K562 (cell line): ENCODE results near the gene MPZL1. TPM values are rescaled to one million over a fixed set of nuclear protein-coding genes. Genes with fewer than 3 reads are reported as not detected.

Experiments
- ATF1 ChIP-seq, 2 experiments: fragments of 450-650 bp in 1 of 2; IDR thresholded peaks; 2 replicates each; pipeline ENCODE4 v1.6.1; 2016; ENCODE audit warnings: missing compliant biosample characterization in 1 of 2, missing genetic modification characterization in 1 of 2
- CHAMP1 ChIP-seq: fragments of 450-650 bp; IDR thresholded peaks from 2 replicates; pipeline ENCODE4 v1.6.1; 2016; ENCODE audit warnings: mild to moderate bottlenecking
- ELF4 ChIP-seq: fragments of 450-650 bp; formaldehyde crosslinking; IDR thresholded peaks from 2 replicates; pipeline ENCODE4 v1.4.0; 2022; ENCODE audit warnings: missing genetic modification characterization
- HDAC3 ChIP-seq: fragments of 450-650 bp; IDR thresholded peaks from 2 replicates; pipeline ENCODE4 v1.6.1; 2018; ENCODE audit warnings: borderline replicate concordance, mild to moderate bottlenecking, moderate library complexity; ENCODE audit not compliant: partially characterized antibody
- JUN ChIP-seq, 2 experiments: sonication (generic) in 1 of 2; formaldehyde crosslinking in 1 of 2; IDR thresholded peaks; 2 replicates each; pipeline versions ENCODE4 v1.6.1 to v1.8.0; 2012 to 2022; ENCODE audit warnings: borderline replicate concordance in 2 of 2, mild to moderate bottlenecking in 2 of 2, improper control_type of control experiment in 1 of 2, low read depth in 1 of 2, low read length in 1 of 2, missing genetic modification reagents in 1 of 2
- KDM4B ChIP-seq, 2 experiments: fragments of 450-650 bp in 1 of 2; sonication (generic) in 1 of 2; IDR thresholded peaks; 2 replicates each; pipeline ENCODE4 v1.6.1; 2016 to 2017; ENCODE audit warnings: borderline replicate concordance in 2 of 2, antibody characterized with exemption in 1 of 2, low read depth in 1 of 2, mild to moderate bottlenecking in 1 of 2
- MBD2 ChIP-seq: sonication (generic); IDR thresholded peaks from 2 replicates; pipeline ENCODE4 v1.6.1; 2016; ENCODE audit warnings: low read depth, borderline replicate concordance
- SMARCE1 ChIP-seq: fragments of 450-650 bp; IDR thresholded peaks from 2 replicates; pipeline ENCODE4 v1.7.1; 2016; ENCODE audit warnings: mild to moderate bottlenecking
- TCF3 ChIP-seq: sonication (generic); formaldehyde crosslinking; IDR thresholded peaks from 2 replicates; pipeline ENCODE4 v1.4.0; 2020; ENCODE audit warnings: mild to moderate bottlenecking, missing genetic modification reagents
- ZNF224 ChIP-seq: sonication (generic); formaldehyde crosslinking; IDR thresholded peaks from 2 replicates; pipeline ENCODE4 v1.8.0; 2022; ENCODE audit warnings: mild to moderate bottlenecking, missing genetic modification reagents
- ZNF263 ChIP-seq: sonication (generic); formaldehyde crosslinking; IDR thresholded peaks from 2 replicates; pipeline ENCODE4 v1.8.0; 2022; ENCODE audit warnings: mild to moderate bottlenecking, missing genetic modification reagents, borderline replicate concordance
- ZNF347 ChIP-seq: fragments of 450-650 bp; formaldehyde crosslinking; IDR thresholded peaks from 2 replicates; pipeline ENCODE4 v1.4.0; 2020; ENCODE audit warnings: low read depth, mild to moderate bottlenecking, moderate library complexity
- polyA plus RNA-seq, 8 experiments: library from polyadenylated mRNA; depleted of rRNA in 4 of 8; stranded (reverse) in 5 of 8; unstranded in 3 of 8; fragments of >200 nt; fragmentation: Nextera tagmentation in 2 of 8; fragmentation: Illumina TruSeq in 1 of 8; extraction: Ambion mirVana in 2 of 8; extraction: Trizol in 1 of 8; gene quantifications; 2 replicates each; pipeline versions ENCODE4 v1.2.1 to v1.2.3, GENCODE V29; 2011 to 2014; ENCODE audit warnings: inconsistent platforms in 1 of 8, missing spikeins in 1 of 8
- total RNA-seq, 7 experiments: library from RNA; depleted of rRNA in 6 of 7; stranded (reverse); fragments of >200 nt in 6 of 7; fragmentation: Illumina TruSeq in 2 of 7; extraction: Trizol in 2 of 7; gene quantifications; 2 replicates each; pipeline versions ENCODE4 v1.2.1 to v1.2.3, GENCODE V29; 2011 to 2021; ENCODE audit warnings: low replicate concordance in 1 of 7
- TF ChIP-seq, protein P1 (sequence below): fragments of 450-650 bp; IDR thresholded peaks from 2 replicates; pipeline ENCODE4 v1.6.1; 2017; ENCODE audit warnings: antibody characterized with exemption, mild to moderate bottlenecking
- TF ChIP-seq, protein P2 (sequence below): fragments of 250-450 bp; sonication (Bioruptor Pico); IDR thresholded peaks from 2 replicates; pipeline ENCODE4 v1.4.0; 2020; ENCODE audit warnings: borderline replicate concordance
- TF ChIP-seq, protein P3 (sequence below): fragments of 450-650 bp; IDR thresholded peaks from 2 replicates; pipeline ENCODE4 v1.6.1; 2018; ENCODE audit warnings: mild to moderate bottlenecking, low read depth; ENCODE audit not compliant: partially characterized antibody

MPZL1 gene
- total and polyA plus RNA-seq, 9 of the 15 experiments (the other 6 are each of a cell fraction or from before 2014, with no cell fraction given) = 14.5 to 153 (median 66.5) TPM

DNA sequence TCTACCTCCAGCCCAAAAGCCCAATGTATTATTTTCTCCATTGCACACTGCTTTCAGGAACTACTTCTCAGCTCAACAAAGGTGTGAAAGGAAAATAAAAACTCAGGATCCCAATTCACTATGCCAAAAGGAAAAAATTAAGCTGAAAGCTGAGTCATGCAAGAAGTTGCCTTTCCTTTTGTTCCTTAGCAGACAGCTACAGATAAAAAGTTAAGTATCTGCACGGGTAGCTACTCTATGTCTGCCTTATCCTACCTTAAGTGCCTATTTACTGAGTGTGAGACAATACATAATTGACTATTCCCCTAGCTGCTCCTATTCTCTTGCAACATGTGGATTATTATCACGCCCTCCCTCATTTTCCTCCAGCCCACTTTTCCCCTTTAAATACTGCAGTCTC, 108.1 kb downstream of the MPZL1 start (continued):
- TF ChIP-seq, protein P1, sequence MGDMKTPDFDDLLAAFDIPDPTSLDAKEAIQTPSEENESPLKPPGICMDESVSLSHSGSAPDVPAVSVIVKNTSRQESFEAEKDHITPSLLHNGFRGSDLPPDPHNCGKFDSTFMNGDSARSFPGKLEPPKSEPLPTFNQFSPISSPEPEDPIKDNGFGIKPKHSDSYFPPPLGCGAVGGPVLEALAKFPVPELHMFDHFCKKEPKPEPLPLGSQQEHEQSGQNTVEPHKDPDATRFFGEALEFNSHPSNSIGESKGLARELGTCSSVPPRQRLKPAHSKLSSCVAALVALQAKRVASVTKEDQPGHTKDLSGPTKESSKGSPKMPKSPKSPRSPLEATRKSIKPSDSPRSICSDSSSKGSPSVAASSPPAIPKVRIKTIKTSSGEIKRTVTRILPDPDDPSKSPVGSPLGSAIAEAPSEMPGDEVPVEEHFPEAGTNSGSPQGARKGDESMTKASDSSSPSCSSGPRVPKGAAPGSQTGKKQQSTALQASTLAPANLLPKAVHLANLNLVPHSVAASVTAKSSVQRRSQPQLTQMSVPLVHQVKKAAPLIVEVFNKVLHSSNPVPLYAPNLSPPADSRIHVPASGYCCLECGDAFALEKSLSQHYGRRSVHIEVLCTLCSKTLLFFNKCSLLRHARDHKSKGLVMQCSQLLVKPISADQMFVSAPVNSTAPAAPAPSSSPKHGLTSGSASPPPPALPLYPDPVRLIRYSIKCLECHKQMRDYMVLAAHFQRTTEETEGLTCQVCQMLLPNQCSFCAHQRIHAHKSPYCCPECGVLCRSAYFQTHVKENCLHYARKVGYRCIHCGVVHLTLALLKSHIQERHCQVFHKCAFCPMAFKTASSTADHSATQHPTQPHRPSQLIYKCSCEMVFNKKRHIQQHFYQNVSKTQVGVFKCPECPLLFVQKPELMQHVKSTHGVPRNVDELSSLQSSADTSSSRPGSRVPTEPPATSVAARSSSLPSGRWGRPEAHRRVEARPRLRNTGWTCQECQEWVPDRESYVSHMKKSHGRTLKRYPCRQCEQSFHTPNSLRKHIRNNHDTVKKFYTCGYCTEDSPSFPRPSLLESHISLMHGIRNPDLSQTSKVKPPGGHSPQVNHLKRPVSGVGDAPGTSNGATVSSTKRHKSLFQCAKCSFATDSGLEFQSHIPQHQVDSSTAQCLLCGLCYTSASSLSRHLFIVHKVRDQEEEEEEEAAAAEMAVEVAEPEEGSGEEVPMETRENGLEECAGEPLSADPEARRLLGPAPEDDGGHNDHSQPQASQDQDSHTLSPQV = peak; percentile 65
- TF ChIP-seq HDAC3 (peak; percentile 15), KDM4B (IDR thresholded peaks at IDR 0.05; ENCODE audit: borderline replicate concordance in 2 of 2, low read depth in 1 of 2) (no peak), ZNF224 (no peak), SMARCE1 (peak; percentile 72), JUN (IDR thresholded peaks at IDR 0.05; ENCODE audit: borderline replicate concordance, low read depth, low read length) (no peak), JUN (CRISPR knock-in tag; IDR thresholded peaks at IDR 0.05; ENCODE audit: borderline replicate concordance) (no peak), ZNF347 (CRISPR knock-in tag) (no peak), CHAMP1 (0 out of 2 replicates have a peak, but pooled peaks have one; percentile 36), MBD2 (peak; percentile 18; the same call in 1 of the 2 replicates), ELF4 (CRISPR knock-in tag) (no peak), ZNF263 (no peak), TCF3 (CRISPR knock-in tag) (0 out of 2 replicates have a peak, but pooled peaks have one; percentile 23), ATF1 (CRISPR knock-in tag; IDR thresholded peaks at IDR 0.05) (no peak), ATF1 (tag; IDR thresholded peaks at IDR 0.05) (no peak)
- TF ChIP-seq, protein P2, sequence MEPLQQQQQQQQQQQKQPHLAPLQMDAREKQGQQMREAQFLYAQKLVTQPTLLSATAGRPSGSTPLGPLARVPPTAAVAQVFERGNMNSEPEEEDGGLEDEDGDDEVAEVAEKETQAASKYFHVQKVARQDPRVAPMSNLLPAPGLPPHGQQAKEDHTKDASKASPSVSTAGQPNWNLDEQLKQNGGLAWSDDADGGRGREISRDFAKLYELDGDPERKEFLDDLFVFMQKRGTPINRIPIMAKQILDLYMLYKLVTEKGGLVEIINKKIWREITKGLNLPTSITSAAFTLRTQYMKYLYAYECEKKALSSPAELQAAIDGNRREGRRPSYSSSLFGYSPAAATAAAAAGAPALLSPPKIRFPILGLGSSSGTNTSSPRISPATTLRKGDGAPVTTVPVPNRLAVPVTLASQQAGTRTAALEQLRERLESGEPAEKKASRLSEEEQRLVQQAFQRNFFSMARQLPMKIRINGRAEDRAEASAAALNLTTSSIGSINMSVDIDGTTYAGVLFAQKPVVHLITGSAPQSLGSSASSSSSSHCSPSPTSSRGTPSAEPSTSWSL (CRISPR knock-in tag) = no peak
- TF ChIP-seq, protein P3, sequence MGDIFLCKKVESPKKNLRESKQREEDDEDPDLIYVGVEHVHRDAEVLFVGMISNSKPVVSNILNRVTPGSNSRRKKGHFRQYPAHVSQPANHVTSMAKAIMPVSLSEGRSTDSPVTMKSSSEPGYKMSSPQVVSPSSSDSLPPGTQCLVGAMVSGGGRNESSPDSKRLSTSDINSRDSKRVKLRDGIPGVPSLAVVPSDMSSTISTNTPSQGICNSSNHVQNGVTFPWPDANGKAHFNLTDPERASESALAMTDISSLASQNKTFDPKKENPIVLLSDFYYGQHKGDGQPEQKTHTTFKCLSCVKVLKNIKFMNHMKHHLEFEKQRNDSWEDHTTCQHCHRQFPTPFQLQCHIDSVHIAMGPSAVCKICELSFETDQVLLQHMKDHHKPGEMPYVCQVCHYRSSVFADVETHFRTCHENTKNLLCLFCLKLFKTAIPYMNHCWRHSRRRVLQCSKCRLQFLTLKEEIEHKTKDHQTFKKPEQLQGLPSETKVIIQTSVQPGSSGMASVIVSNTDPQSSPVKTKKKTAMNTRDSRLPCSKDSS = no peak
